Sigmoid colon (tissue), 4 donors: ENCODE measurements around the gene ABCA10.

Experiments used
- CTCF ChIP-seq, 4 experiments: fragments of 450-650 bp in 3 of 4; fragments of 200-600 bp in 1 of 4; IDR thresholded peaks; one replicate each; pipeline ENCODE4 v1.5.1; 2016 to 2019; ENCODE audit warnings: antibody characterized with exemption in 4 of 4, mild to moderate bottlenecking in 3 of 4, moderate library complexity in 2 of 4
- EP300 ChIP-seq, 4 donors: sonication (generic); formaldehyde crosslinking; IDR thresholded peaks; one replicate each; pipeline ENCODE4 v1.6.1; 2017; ENCODE audit warnings: antibody characterized with exemption in 4 of 4
- POLR2A ChIP-seq, 2 donors: fragments of 450-650 bp; IDR thresholded peaks; one replicate each; pipeline ENCODE4 v1.6.1; 2016; ENCODE audit warnings: antibody characterized with exemption in 2 of 2, mild to moderate bottlenecking in 2 of 2, moderate library complexity in 2 of 2
- POLR2AphosphoS5 ChIP-seq, 4 donors: sonication (generic); formaldehyde crosslinking; IDR thresholded peaks; one replicate each; pipeline ENCODE4 v1.6.1; 2017; ENCODE audit warnings: antibody characterized with exemption in 4 of 4

- no peak for TF ChIP-seq CTCF (IDR thresholded peaks at IDR 0.05)
- TF ChIP-seq POLR2A (IDR thresholded peaks at IDR 0.05): no peak
- no peak for TF ChIP-seq POLR2AphosphoS5 (IDR thresholded peaks at IDR 0.05)
- no peak for TF ChIP-seq EP300 (IDR thresholded peaks at IDR 0.05)
Observed at GRCh38 chr17:69208640-69209039, 20.0 kb downstream of the ABCA10 start.
